SK-N-SH (cell line): Measurements from ENCODE around the gene CUBN. TPM values are rescaled to one million over a fixed set of nuclear protein-coding genes. Genes with fewer than 3 reads are reported as not detected.

Experiments
- CTCF ChIA-PET: fragments of 300-600, 350-600 bp; formaldehyde crosslinking; extraction: SDS; loops from one replicate; lab custom pipeline; 2021; lab: Yijun Ruan, JAX
- POLR2A ChIA-PET: fragments of 350-600 bp; sonication (Branson Sonifier 250); formaldehyde crosslinking; extraction: SDS; loops from one replicate; lab custom pipeline; 2020; ENCODE audit warnings: antibody characterized with exemption, inconsistent platforms; lab: Yijun Ruan, JAX
- DNase-seq: peaks from one replicate; pipeline ENCODE4 v3.0.0; 2012
- H2AFZ ChIP-seq: fragments of 200-600 bp; sonication (generic); 2 replicates; pipeline ENCODE4 v1.8.1; 2016; ENCODE audit warnings: antibody characterized with exemption, mild to moderate bottlenecking, low read depth
- H3F3A ChIP-seq: fragments of 200-600 bp; sonication (generic); replicated peaks from 2 replicates; pipeline ENCODE3; 2016; ENCODE audit warnings: antibody characterized with exemption, mild to moderate bottlenecking; ENCODE audit not compliant: insufficient read depth
- H3K27ac ChIP-seq, 2 experiments: fragments of 200-500 bp in 1 of 2; fragments of 200-600 bp in 1 of 2; sonication (Bioruptor generic) in 1 of 2; sonication (generic), shearing (Covaris generic) in 1 of 2; 2 replicates each; pipeline versions ENCODE4 v1.5.1 to v1.6.1; 2014 to 2016; ENCODE audit warnings: low read depth in 2 of 2, inconsistent platforms in 1 of 2, low read length in 1 of 2, mild to moderate bottlenecking in 1 of 2, mixed read lengths in 1 of 2
- H3K27me3 ChIP-seq: fragments of 200-600 bp; sonication (generic), shearing (Covaris generic); 2 replicates; pipeline ENCODE4 v1.6.1; 2016; ENCODE audit warnings: mixed run types; ENCODE audit not compliant: insufficient read depth
- H3K36me3 ChIP-seq, 2 experiments: fragments of 200-500 bp in 1 of 2; fragments of 200-600 bp in 1 of 2; sonication (Bioruptor generic) in 1 of 2; sonication (generic) in 1 of 2; replicated peaks in 1 of 2; 2 replicates each; pipeline versions ENCODE3 to v1.5.1; 2014 to 2016; ENCODE audit warnings: low read length in 1 of 2, mild to moderate bottlenecking in 1 of 2; ENCODE audit not compliant: insufficient read depth in 2 of 2, control insufficient read depth in 1 of 2
- H3K4me1 ChIP-seq, 2 experiments: fragments of 200-500 bp in 1 of 2; fragments of 200-600 bp in 1 of 2; sonication (Bioruptor generic) in 1 of 2; sonication (generic), shearing (Covaris generic) in 1 of 2; 2 replicates each; pipeline versions ENCODE4 v1.5.1 to v1.6.1; 2014 to 2016; ENCODE audit warnings: low read depth in 1 of 2, low read length in 1 of 2, mixed run types in 1 of 2; ENCODE audit not compliant: insufficient read depth in 2 of 2, control insufficient read depth in 1 of 2
- H3K4me2 ChIP-seq: fragments of 200-600 bp; sonication (generic), shearing (Covaris generic); 2 replicates; pipeline ENCODE4 v1.6.1; 2017; ENCODE audit warnings: mixed run types
- H3K4me3 ChIP-seq, 2 experiments: fragments of 200-500 bp in 1 of 2; fragments of 200-600 bp in 1 of 2; sonication (Bioruptor generic) in 1 of 2; sonication (generic), shearing (Covaris generic) in 1 of 2; 2 replicates each; pipeline versions ENCODE4 v1.5.1 to v1.8.1; 2014 to 2016; ENCODE audit warnings: low read depth in 2 of 2, inconsistent platforms in 1 of 2, low read length in 1 of 2, mild to moderate bottlenecking in 1 of 2, mixed read lengths in 1 of 2, moderate library complexity in 1 of 2
- H3K79me2 ChIP-seq: fragments of 200-600 bp; sonication (generic); 2 replicates; pipeline ENCODE4 v1.8.1; 2017; ENCODE audit warnings: mild to moderate bottlenecking; ENCODE audit not compliant: insufficient read depth
- H3K9ac ChIP-seq: fragments of 200-600 bp; sonication (generic); 2 replicates; pipeline ENCODE4 v1.6.1; 2017; ENCODE audit warnings: mixed run types
- H3K9me2 ChIP-seq: fragments of 200-600 bp; sonication (generic); 2 replicates; pipeline ENCODE4 v1.6.1; 2017; ENCODE audit warnings: mixed run types
- H3K9me3 ChIP-seq: fragments of 200-600 bp; sonication (generic); 2 replicates; pipeline ENCODE4 v1.6.1; 2017; ENCODE audit warnings: mixed run types, mild to moderate bottlenecking, moderate library complexity
- H4K20me1 ChIP-seq: fragments of 200-600 bp; sonication (generic); 2 replicates; pipeline ENCODE4 v1.6.1; 2017; ENCODE audit warnings: mild to moderate bottlenecking, mixed run types; ENCODE audit not compliant: insufficient read depth
- CHD2 ChIP-seq: fragments of 150-350 bp; IDR thresholded peaks from 2 replicates; pipeline ENCODE4 v1.6.1; 2018; ENCODE audit warnings: low read length; ENCODE audit not compliant: partially characterized antibody
- CTCF ChIP-seq: fragments of 200-600 bp; sonication (generic); IDR thresholded peaks from 2 replicates; pipeline ENCODE4 v1.6.1; 2017; ENCODE audit warnings: antibody characterized with exemption, mild to moderate bottlenecking, moderate library complexity
- ELF1 ChIP-seq: IDR thresholded peaks from 2 replicates; pipeline ENCODE4 v1.4.0; 2012
- FOSL2 ChIP-seq: IDR thresholded peaks from 2 replicates; pipeline ENCODE4 v1.4.0; 2012; ENCODE audit warnings: low read depth, mild to moderate bottlenecking, moderate library complexity, borderline replicate concordance
- FOXJ3 ChIP-seq: sonication (generic); formaldehyde crosslinking; IDR thresholded peaks from 2 replicates; pipeline ENCODE4 v1.5.1; 2020; ENCODE audit warnings: mild to moderate bottlenecking, missing genetic modification reagents
- FOXM1 ChIP-seq: IDR thresholded peaks from 2 replicates; pipeline ENCODE4 v1.4.0; 2012; ENCODE audit warnings: low read depth, mild to moderate bottlenecking
- GABPA ChIP-seq: IDR thresholded peaks from 2 replicates; pipeline ENCODE4 v1.4.0; 2012; ENCODE audit warnings: low read depth, mild to moderate bottlenecking
- IRF3 ChIP-seq: fragments of 150-350 bp; IDR thresholded peaks from 2 replicates; pipeline ENCODE4 v1.6.1; 2016; ENCODE audit warnings: mild to moderate bottlenecking, low read depth, low read length
- JUND ChIP-seq: IDR thresholded peaks from 2 replicates; pipeline ENCODE4 v1.4.0; 2012
- MAX ChIP-seq: IDR thresholded peaks from 2 replicates; pipeline ENCODE4 v1.4.0; 2012; ENCODE audit warnings: low read depth
- MEF2A ChIP-seq: IDR thresholded peaks from 2 replicates; pipeline ENCODE4 v1.4.0; 2012; ENCODE audit warnings: low read depth, borderline replicate concordance
- NFIC ChIP-seq: IDR thresholded peaks from 2 replicates; pipeline ENCODE4 v1.4.0; 2012; ENCODE audit warnings: borderline replicate concordance
- NRF1 ChIP-seq: IDR thresholded peaks from 2 replicates; pipeline ENCODE4 v1.6.1; 2012; ENCODE audit warnings: low read depth, mild to moderate bottlenecking, low read length
- PBX3 ChIP-seq: IDR thresholded peaks from 2 replicates; pipeline ENCODE4; 2012
- RAD21 ChIP-seq: IDR thresholded peaks from 2 replicates; pipeline ENCODE4 v1.6.1; 2012; ENCODE audit warnings: mild to moderate bottlenecking, low read length
- RCOR1 ChIP-seq: fragments of 150-350 bp; IDR thresholded peaks from 2 replicates; pipeline ENCODE4 v1.6.1; 2017; ENCODE audit warnings: antibody characterized with exemption, low read length
- RFX5 ChIP-seq: IDR thresholded peaks from 2 replicates; pipeline ENCODE4 v1.6.1; 2012; ENCODE audit warnings: mild to moderate bottlenecking, improper control_type of control experiment, low read length
- RXRA ChIP-seq: IDR thresholded peaks from 2 replicates; pipeline ENCODE4 v1.4.0; 2012; ENCODE audit warnings: low read depth, mild to moderate bottlenecking, borderline replicate concordance
- SIN3A ChIP-seq: IDR thresholded peaks from 2 replicates; pipeline ENCODE4 v1.6.1; 2012; ENCODE audit warnings: low read depth, mild to moderate bottlenecking, low read length, moderate library complexity, borderline replicate concordance
- SMC3 ChIP-seq: IDR thresholded peaks from 2 replicates; pipeline ENCODE4 v1.6.1; 2012; ENCODE audit warnings: low read depth, low read length, improper control_type of control experiment
- TAF1 ChIP-seq: IDR thresholded peaks from 2 replicates; pipeline ENCODE4 v1.6.1; 2012; ENCODE audit warnings: low read depth, mild to moderate bottlenecking, low read length, moderate library complexity, borderline replicate concordance
- TEAD4 ChIP-seq: IDR thresholded peaks from 2 replicates; pipeline ENCODE4 v1.4.0; 2012; ENCODE audit warnings: mild to moderate bottlenecking, borderline replicate concordance; ENCODE audit not compliant: insufficient read depth
- USF2 ChIP-seq: fragments of 150-350 bp; IDR thresholded peaks from 2 replicates; pipeline ENCODE4 v1.6.1; 2017; ENCODE audit warnings: antibody characterized with exemption, low read length, low read depth, borderline replicate concordance
- YY1 ChIP-seq: IDR thresholded peaks from 2 replicates; pipeline ENCODE4 v1.4.0; 2012; ENCODE audit warnings: low read depth, mild to moderate bottlenecking
- ZBTB33 ChIP-seq: IDR thresholded peaks from 2 replicates; pipeline ENCODE4 v1.4.0; 2012; ENCODE audit warnings: low read depth, borderline replicate concordance
- WGBS: methylation state at CpG from one replicate; pipeline ENCODE4 v1.1.6; 2017; ENCODE audit warnings: low lambda C conversion rate; 5-methylcytosine and 5-hydroxymethylcytosine counted together
- polyA plus RNA-seq, 3 experiments: library from polyadenylated mRNA; depleted of rRNA; stranded (reverse); fragments of >200 nt; gene quantifications; 2 replicates each; pipeline ENCODE4 v1.2.3, GENCODE V29; 2012

The CUBN gene
- polyA plus RNA-seq, 1 of the 3 experiments (the other 2 are of a cell fraction) = 2.4 TPM

GRCh38 chr10:17001297-17001744, 128.3 kb downstream of the CUBN start:
- Histone ChIP-seq H3F3A (peaks cover 66% of the 10 kb centered on the region), H3K4me1 (peaks cover 11 to 32% of the 10 kb centered on the region in 2 experiments), H4K20me1 (no peaks in the 10 kb centered on the region), H3K79me2 (no peaks in the 10 kb centered on the region; the same call in 1 of the 2 replicates), H3K27me3 (no peaks in the 10 kb centered on the region), H3K9me3 (no peaks in the 10 kb centered on the region), H2AFZ (no peak overlapping the region), H3K9ac (peak overlapping the region; percentile 92; the same call in 1 of the 2 replicates), H3K27ac (peak overlapping the region; percentile 94 to 100; a peak in 3 of 4 replicates), H3K4me3 (no peak overlapping the region), H3K4me2 (no peak overlapping the region), H3K36me3 (no peaks in the 10 kb centered on the region), H3K9me2 (no peaks in the 10 kb centered on the region)
- no peak for DNase-seq
- WGBS = 67% methylated on average over 6 of the region's 9 CpGs
- CTCF ChIA-PET = interaction anchor here (0.6 kb wide), 1 partner anchor 173 kb away, joined by 3 read pairs; no protein-coding TSS in a partner anchor
- POLR2A ChIA-PET = no interaction called here
- TF ChIP-seq JUND = peak; percentile 41
- peak; percentile 22; the same call in 1 of the 2 replicates for TF ChIP-seq TEAD4
- TF ChIP-seq PBX3 = peak; percentile 75
- TF ChIP-seq IRF3 = no peak
- no peak for TF ChIP-seq FOXJ3 (CRISPR knock-in tag)
- TF ChIP-seq TAF1 = no peak
- TF ChIP-seq RFX5 = no peak
- no peak for TF ChIP-seq ELF1
- TF ChIP-seq SIN3A = no peak
- no peak for TF ChIP-seq MAX
- TF ChIP-seq ZBTB33 = no peak
- TF ChIP-seq MEF2A = no peak
- no peak for TF ChIP-seq RCOR1
- no peak for TF ChIP-seq RXRA
- TF ChIP-seq YY1 = no peak
- TF ChIP-seq SMC3 = no peak
- TF ChIP-seq NRF1 = no peak
- 0 out of 2 replicates have a peak, but pooled peaks have one; percentile 23 for TF ChIP-seq FOXM1
- TF ChIP-seq CTCF = no peak
- TF ChIP-seq USF2 = no peak
- TF ChIP-seq FOSL2 = peak; percentile 35; the same call in 1 of the 2 replicates
- no peak for TF ChIP-seq GABPA
- TF ChIP-seq NFIC = peak; percentile 35; the same call in 1 of the 2 replicates
- no peak for TF ChIP-seq RAD21
- no peak for TF ChIP-seq CHD2
